Activated CD4-positive, alpha-beta T cell treated with anti-CD3 and anti-CD28 coated beads, Interleukin-2, amount 10 ng/mL, durations not matched to agents 24 days and 14 days (primary cell): ENCODE data around the gene MOB3B. TPM values are rescaled to one million over a fixed set of nuclear protein-coding genes. Genes with fewer than 3 reads are reported as not detected.

Source experiments
- DNase-seq: peaks from one replicate; pipeline ENCODE4 v3.0.0; 2022
- H3K27ac Mint-ChIP-seq: one replicate; pipeline ENCODE4 v1.8.0; 2022; ENCODE audit warnings: mild to moderate bottlenecking, mixed read lengths
- H3K27me3 Mint-ChIP-seq: one replicate; pipeline ENCODE4 v1.8.0; 2022; ENCODE audit warnings: mixed read lengths
- H3K36me3 Mint-ChIP-seq: one replicate; pipeline ENCODE4 v1.8.0; 2022; ENCODE audit warnings: low read depth, mild to moderate bottlenecking, mixed read lengths
- H3K4me1 Mint-ChIP-seq: one replicate; pipeline ENCODE4 v1.8.0; 2021; ENCODE audit warnings: mixed read lengths
- H3K4me3 Mint-ChIP-seq: one replicate; pipeline ENCODE4 v1.8.0; 2022; ENCODE audit warnings: mild to moderate bottlenecking, moderate library complexity, mixed read lengths
- H3K9me3 Mint-ChIP-seq: one replicate; pipeline ENCODE4 v1.8.0; 2021; ENCODE audit warnings: mixed read lengths
- intact Hi-C: fragments of 100-400 bp; cut with micrococcal nuclease; formaldehyde crosslinking; loops from one replicate; pipeline ENCODE4 v1.15.1; 2023
- total RNA-seq: library from RNA; stranded (reverse); gene quantifications from 2 replicates; pipeline ENCODE4 v1.2.3, GENCODE V29; 2022

The MOB3B gene
- total RNA-seq, 1 donor from 2014 or later: 0.82 TPM

DNA sequence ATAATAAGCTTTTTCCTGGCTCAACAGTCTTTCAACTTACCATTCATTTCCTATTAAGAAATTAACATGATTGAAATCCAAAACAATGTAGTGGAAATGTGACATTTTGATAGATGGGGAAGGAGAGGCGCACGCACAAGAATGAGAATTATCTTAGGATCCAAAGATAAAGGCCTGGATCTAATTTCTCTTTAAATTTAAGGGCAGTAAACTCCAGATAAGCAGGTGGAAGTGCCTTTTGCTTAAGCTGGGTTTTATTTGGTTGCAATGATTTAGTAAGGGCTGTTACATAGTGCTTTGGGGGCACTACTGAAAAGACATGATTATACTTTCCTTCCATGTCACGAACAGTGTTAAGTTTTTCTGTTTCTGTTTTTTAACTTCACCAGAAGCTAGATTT is 250.0 kb downstream of the MOB3B start:
- H3K36me3 Mint-ChIP-seq: no peaks in the 10 kb centered on the region
- H3K9me3 Mint-ChIP-seq: no peaks in the 10 kb centered on the region
- intact Hi-C loops: loop anchor here (5.0 kb wide), 1 partner anchor 537 kb away; no protein-coding TSS in a partner anchor
- peaks cover 5% of the 10 kb centered on the region for H3K4me1 Mint-ChIP-seq
- H3K27ac Mint-ChIP-seq: no peak overlapping the region
- H3K4me3 Mint-ChIP-seq: no peak overlapping the region
- peaks cover 2% of the 10 kb centered on the region for H3K27me3 Mint-ChIP-seq
- no peak for DNase-seq

- intact Hi-C loops: loop anchor here (5.0 kb wide), 1 partner anchor 536 kb away; no protein-coding TSS in a partner anchor
- no peaks in the 10 kb centered on the region for H3K36me3 Mint-ChIP-seq
- H3K27ac Mint-ChIP-seq: no peak overlapping the region
- H3K27me3 Mint-ChIP-seq: peaks cover 2% of the 10 kb centered on the region
- H3K4me1 Mint-ChIP-seq: peaks cover 5% of the 10 kb centered on the region
- H3K9me3 Mint-ChIP-seq: no peaks in the 10 kb centered on the region
- DNase-seq: no peak
- no peak overlapping the region for H3K4me3 Mint-ChIP-seq
These were observed 251.2 kb downstream of the MOB3B start for GRCh38 chr9:27278374-27278773.

GRCh38 chr9:27276193-27277030 is 253.2 kb downstream of the MOB3B start:
- DNase-seq: peak; percentile 61
- Mint-ChIP-seq H3K36me3 (no peaks in the 10 kb centered on the region), H3K9me3 (no peaks in the 10 kb centered on the region), H3K4me3 (no peak overlapping the region), H3K27ac (no peak overlapping the region), H3K4me1 (peaks cover 5% of the 10 kb centered on the region), H3K27me3 (peaks cover 6% of the 10 kb centered on the region)
- intact Hi-C loops: loop anchor here (1.0 to 5.0 kb wide), 3 partner anchors 29 to 534 kb away; no protein-coding TSS in a partner anchor

Other genes with a start within 250 kb of the MOB3B start
- not detected in 2 replicates for gene EQTN, start 232.7 kb downstream of the MOB3B start, total RNA-seq
- gene IFNK, start 5.5 kb downstream of the MOB3B start, total RNA-seq: not detected in 2 replicates
- 6.5 and 7.5 TPM in 2 replicates for gene C9orf72, start 43.7 kb upstream of the MOB3B start, total RNA-seq